ENCODE data around the gene MAD1L1. TPM values are rescaled to one million over a fixed set of nuclear protein-coding genes. Genes with fewer than 3 reads are reported as not detected.

MAD1L1 gene
- total RNA-seq, 1 experiment from 2014 or later: 43.8 TPM

- Mint-ChIP-seq H3K4me3 (no peak overlapping the region), H3K36me3 (peaks cover 15% of the 10 kb centered on the region), H3K27me3 (ENCODE audit: low read depth) (no peaks in the 10 kb centered on the region), H3K27ac (peak overlapping the region; percentile 62), H3K9me3 (no peaks in the 10 kb centered on the region), H3K4me1 (peaks cover 13% of the 10 kb centered on the region)
- POLR2A ChIA-PET: interaction anchor here (0.6 kb wide), 1 partner anchor 75 kb away, joined by 3 read pairs; no protein-coding TSS in a partner anchor
- TF ChIP-seq, protein P1, sequence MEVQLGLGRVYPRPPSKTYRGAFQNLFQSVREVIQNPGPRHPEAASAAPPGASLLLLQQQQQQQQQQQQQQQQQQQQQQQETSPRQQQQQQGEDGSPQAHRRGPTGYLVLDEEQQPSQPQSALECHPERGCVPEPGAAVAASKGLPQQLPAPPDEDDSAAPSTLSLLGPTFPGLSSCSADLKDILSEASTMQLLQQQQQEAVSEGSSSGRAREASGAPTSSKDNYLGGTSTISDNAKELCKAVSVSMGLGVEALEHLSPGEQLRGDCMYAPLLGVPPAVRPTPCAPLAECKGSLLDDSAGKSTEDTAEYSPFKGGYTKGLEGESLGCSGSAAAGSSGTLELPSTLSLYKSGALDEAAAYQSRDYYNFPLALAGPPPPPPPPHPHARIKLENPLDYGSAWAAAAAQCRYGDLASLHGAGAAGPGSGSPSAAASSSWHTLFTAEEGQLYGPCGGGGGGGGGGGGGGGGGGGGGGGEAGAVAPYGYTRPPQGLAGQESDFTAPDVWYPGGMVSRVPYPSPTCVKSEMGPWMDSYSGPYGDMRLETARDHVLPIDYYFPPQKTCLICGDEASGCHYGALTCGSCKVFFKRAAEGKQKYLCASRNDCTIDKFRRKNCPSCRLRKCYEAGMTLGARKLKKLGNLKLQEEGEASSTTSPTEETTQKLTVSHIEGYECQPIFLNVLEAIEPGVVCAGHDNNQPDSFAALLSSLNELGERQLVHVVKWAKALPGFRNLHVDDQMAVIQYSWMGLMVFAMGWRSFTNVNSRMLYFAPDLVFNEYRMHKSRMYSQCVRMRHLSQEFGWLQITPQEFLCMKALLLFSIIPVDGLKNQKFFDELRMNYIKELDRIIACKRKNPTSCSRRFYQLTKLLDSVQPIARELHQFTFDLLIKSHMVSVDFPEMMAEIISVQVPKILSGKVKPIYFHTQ (CRISPR knock-in tag; IDR thresholded peaks at IDR 0.05): no peak
- TF ChIP-seq MYBL2 (CRISPR knock-in tag; IDR thresholded peaks at IDR 0.05): no peak
- TF ChIP-seq STAT6 (CRISPR knock-in tag; conservative IDR thresholded peaks at IDR 0.05; ENCODE audit: low read depth): no peak
- no peak for TF ChIP-seq NR2C2 (CRISPR knock-in tag; IDR thresholded peaks at IDR 0.05)
- TF ChIP-seq FOXK1 (CRISPR knock-in tag; IDR thresholded peaks at IDR 0.05): no peak
- TF ChIP-seq TEAD1 (CRISPR knock-in tag; IDR thresholded peaks at IDR 0.05): no peak
- no peak for TF ChIP-seq ZNF138 (CRISPR knock-in tag; conservative IDR thresholded peaks at IDR 0.05)
- no peak for DNase-seq (ENCODE audit: low spot score)
- CTCF ChIA-PET: interaction anchor here (1.3 to 2.2 kb wide), 2 partner anchors 75 to 102 kb away, joined by 4 to 8 read pairs; no protein-coding TSS in a partner anchor
- no peak for ATAC-seq
These were observed 13.3 kb upstream of the MAD1L1 start for GRCh38 chr7:2245883-2246675.

- H3K36me3 Mint-ChIP-seq: peaks cover 9% of the 10 kb centered on the region; the same call in 1 of the 2 replicates
- peaks cover 13% of the 10 kb centered on the region for H3K4me1 Mint-ChIP-seq
- ATAC-seq (no peak), DNase-seq (ENCODE audit: low spot score) (no peak)
- no peaks in the 10 kb centered on the region for H3K27me3 Mint-ChIP-seq (ENCODE audit: low read depth)
- H3K27ac Mint-ChIP-seq: no peak overlapping the region
- CTCF ChIA-PET: interaction anchor here (0.9 to 2.2 kb wide), 2 partner anchors 30 to 103 kb away, joined by 3 to 8 read pairs; no protein-coding TSS in a partner anchor
- no peaks in the 10 kb centered on the region for H3K9me3 Mint-ChIP-seq
- no peak for TF ChIP-seq HMGXB4 (CRISPR knock-in tag; IDR thresholded peaks at IDR 0.05)
- no peak for TF ChIP-seq NR3C1 (CRISPR knock-in tag; conservative IDR thresholded peaks at IDR 0.05; ENCODE audit: low read depth)
- TF ChIP-seq ZMAT4 (CRISPR knock-in tag; IDR thresholded peaks at IDR 0.05): no peak
- TF ChIP-seq RORB (CRISPR knock-in tag; IDR thresholded peaks at IDR 0.05): no peak
- no peak for TF ChIP-seq NFYB (CRISPR knock-in tag; conservative IDR thresholded peaks at IDR 0.05; ENCODE audit: low read depth)
- no peak for TF ChIP-seq ZBTB21 (CRISPR knock-in tag; IDR thresholded peaks at IDR 0.05; ENCODE audit: borderline replicate concordance)
- TF ChIP-seq ZNF138 (CRISPR knock-in tag; conservative IDR thresholded peaks at IDR 0.05): no peak
- no peak for TF ChIP-seq NFE2L1 (CRISPR knock-in tag; IDR thresholded peaks at IDR 0.05)
- no peak for TF ChIP-seq MYBL2 (CRISPR knock-in tag; IDR thresholded peaks at IDR 0.05)
- no peak for TF ChIP-seq IRF1 (CRISPR knock-in tag; IDR thresholded peaks at IDR 0.05)
- TF ChIP-seq TCF7 (CRISPR knock-in tag; IDR thresholded peaks at IDR 0.05; ENCODE audit: low read depth): no peak
- no peak for TF ChIP-seq CBFB (CRISPR knock-in tag; IDR thresholded peaks at IDR 0.05; ENCODE audit: low read depth)
- no peak for TF ChIP-seq ZNF281 (CRISPR knock-in tag; IDR thresholded peaks at IDR 0.05)
- no peak for TF ChIP-seq FOXP1 (CRISPR knock-in tag; IDR thresholded peaks at IDR 0.05; ENCODE audit: borderline replicate concordance)
- no peak for TF ChIP-seq ZNF263 (CRISPR knock-in tag; IDR thresholded peaks at IDR 0.05; ENCODE audit: low read depth)
- no peak for TF ChIP-seq JAZF1 (CRISPR knock-in tag; IDR thresholded peaks at IDR 0.05)
- no peak overlapping the region for H3K4me3 Mint-ChIP-seq
- POLR2A ChIA-PET: no interaction called here
These were observed 11.8 kb upstream of the MAD1L1 start for GRCh38 chr7:2244404-2244995.
